K562 (cell line): ENCODE results near the gene SLC39A13. TPM values are rescaled to one million over a fixed set of nuclear protein-coding genes. Genes with fewer than 3 reads are reported as not detected.

ENCODE experiments used
- ADNP ChIP-seq: fragments of 200-800 bp; sonication (Bioruptor generic); IDR thresholded peaks from 2 replicates; pipeline ENCODE4 v1.6.1; 2016; ENCODE audit warnings: missing genetic modification characterization, missing compliant biosample characterization
- ARHGAP35 ChIP-seq: fragments of 450-650 bp; IDR thresholded peaks from 2 replicates; pipeline ENCODE4 v1.6.1; 2018; ENCODE audit not compliant: partially characterized antibody
- HNRNPK ChIP-seq: fragments of 200-400 bp; formaldehyde crosslinking; IDR thresholded peaks from one replicate; pipeline ENCODE4 v1.6.1; 2018; ENCODE audit warnings: mild to moderate bottlenecking, low read depth, low read length; ENCODE audit not compliant: poor library complexity, severe bottlenecking
- POLR3A ChIP-seq: IDR thresholded peaks from 2 replicates; pipeline ENCODE4 v1.6.1; 2011; ENCODE audit warnings: borderline replicate concordance, mild to moderate bottlenecking, moderate library complexity; ENCODE audit not compliant: insufficient read length, insufficient read depth; ENCODE audit errors: extremely low read depth
- SP1 ChIP-seq: sonication (generic); formaldehyde crosslinking; IDR thresholded peaks from 2 replicates; pipeline ENCODE4 v1.8.1; 2022; ENCODE audit warnings: mild to moderate bottlenecking, missing genetic modification reagents
- ZNF436 ChIP-seq: fragments of 250-450, 450-650 bp; sonication (Bioruptor Pico); formaldehyde crosslinking; IDR thresholded peaks from 2 replicates; pipeline ENCODE4 v1.7.0; 2020; ENCODE audit warnings: mild to moderate bottlenecking
- ZNF699 ChIP-seq: fragments of 250-450 bp; sonication (Bioruptor Pico); IDR thresholded peaks from 2 replicates; pipeline ENCODE4 v1.8.0; 2021; ENCODE audit warnings: mild to moderate bottlenecking, moderate library complexity; ENCODE audit not compliant: insufficient replicate concordance
- polyA plus RNA-seq, 8 experiments: library from polyadenylated mRNA; depleted of rRNA in 4 of 8; stranded (reverse) in 5 of 8; unstranded in 3 of 8; fragments of >200 nt; fragmentation: Nextera tagmentation in 2 of 8; fragmentation: Illumina TruSeq in 1 of 8; extraction: Ambion mirVana in 2 of 8; extraction: Trizol in 1 of 8; gene quantifications; 2 replicates each; pipeline versions ENCODE4 v1.2.1 to v1.2.3, GENCODE V29; 2011 to 2014; ENCODE audit warnings: inconsistent platforms in 1 of 8, missing spikeins in 1 of 8
- total RNA-seq, 7 experiments: library from RNA; depleted of rRNA in 6 of 7; stranded (reverse); fragments of >200 nt in 6 of 7; fragmentation: Illumina TruSeq in 2 of 7; extraction: Trizol in 2 of 7; gene quantifications; 2 replicates each; pipeline versions ENCODE4 v1.2.1 to v1.2.3, GENCODE V29; 2011 to 2021; ENCODE audit warnings: low replicate concordance in 1 of 7
- TF ChIP-seq, protein P1 (sequence below): fragments of 250-450 bp; sonication (Bioruptor Pico); IDR thresholded peaks from 2 replicates; pipeline ENCODE4 v1.4.0; 2020
- TF ChIP-seq, protein P2 (sequence below), 2 experiments: fragments of 450-650 bp; IDR thresholded peaks; 2 replicates each; pipeline ENCODE4 v1.6.1; 2018; ENCODE audit warnings: mild to moderate bottlenecking in 2 of 2, low read depth in 1 of 2; ENCODE audit not compliant: partially characterized antibody in 2 of 2
- TF ChIP-seq, protein P3 (sequence below), 2 experiments: fragments of 450-650 bp in 1 of 2; sonication (generic) in 1 of 2; formaldehyde crosslinking in 1 of 2; IDR thresholded peaks in 1 of 2; conservative IDR thresholded peaks in 1 of 2; 2 replicates each; pipeline versions ENCODE4 v1.6.1 to v1.8.1; 2016 to 2023; ENCODE audit warnings: mild to moderate bottlenecking in 2 of 2, moderate library complexity in 2 of 2, inconsistent platforms in 1 of 2, missing genetic modification reagents in 1 of 2
- TF ChIP-seq, protein P4 (sequence below): fragments of 450-650 bp; formaldehyde crosslinking; IDR thresholded peaks from 2 replicates; pipeline ENCODE4 v1.4.0; 2022; ENCODE audit warnings: missing genetic modification characterization

Gene SLC39A13
- total and polyA plus RNA-seq, 9 of the 15 experiments (the other 6 are each of a cell fraction or from before 2014, with no cell fraction given) = 0.17 to 15.9 (median 3.2) TPM

DNA sequence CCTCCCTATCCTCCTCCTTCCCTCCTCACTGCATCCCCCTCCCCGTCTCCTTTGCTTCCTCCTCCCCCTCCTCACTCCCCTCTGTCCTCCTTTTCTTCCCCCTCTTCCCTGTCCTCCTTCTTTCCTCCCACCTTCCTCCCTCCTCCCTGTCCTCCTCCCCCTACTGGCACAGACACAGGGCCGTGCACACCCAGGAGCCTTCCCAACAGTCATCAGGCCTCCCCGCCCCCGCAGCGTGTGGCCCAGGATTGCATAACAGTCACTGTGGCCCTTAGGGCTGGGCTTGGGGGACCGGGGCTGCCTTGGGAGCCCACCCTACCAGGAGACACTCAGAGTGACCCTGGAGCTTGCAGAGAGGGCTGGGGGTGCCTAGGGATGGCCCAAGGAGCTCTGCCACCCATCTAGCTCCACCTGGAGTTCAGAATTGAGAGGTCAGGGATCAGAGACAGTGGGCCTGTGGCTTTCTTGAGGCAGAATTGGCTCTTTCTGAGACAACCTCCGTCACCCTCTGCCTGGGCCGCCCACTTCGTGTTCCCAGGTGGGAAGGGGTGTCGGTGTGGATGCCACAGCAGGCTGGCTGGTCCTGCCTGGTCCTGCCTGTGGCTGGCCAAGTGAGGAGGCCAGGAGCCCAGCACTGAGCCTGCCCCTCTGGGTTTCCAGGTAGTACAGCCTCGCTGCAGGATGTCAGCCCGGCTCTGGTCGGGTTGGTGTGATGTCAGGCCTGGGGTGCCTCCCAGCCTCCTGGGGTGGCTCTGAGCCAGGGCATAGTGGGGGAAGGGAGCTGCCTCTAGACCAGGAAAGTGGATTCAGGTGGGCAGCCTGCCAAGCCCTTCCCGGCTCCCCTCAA lies 31.6 kb upstream of the SLC39A13 start (continued):
- no peak for TF ChIP-seq HNRNPK
- no peak for TF ChIP-seq ARHGAP35
- no peak for TF ChIP-seq ZNF699
- TF ChIP-seq, protein P1, sequence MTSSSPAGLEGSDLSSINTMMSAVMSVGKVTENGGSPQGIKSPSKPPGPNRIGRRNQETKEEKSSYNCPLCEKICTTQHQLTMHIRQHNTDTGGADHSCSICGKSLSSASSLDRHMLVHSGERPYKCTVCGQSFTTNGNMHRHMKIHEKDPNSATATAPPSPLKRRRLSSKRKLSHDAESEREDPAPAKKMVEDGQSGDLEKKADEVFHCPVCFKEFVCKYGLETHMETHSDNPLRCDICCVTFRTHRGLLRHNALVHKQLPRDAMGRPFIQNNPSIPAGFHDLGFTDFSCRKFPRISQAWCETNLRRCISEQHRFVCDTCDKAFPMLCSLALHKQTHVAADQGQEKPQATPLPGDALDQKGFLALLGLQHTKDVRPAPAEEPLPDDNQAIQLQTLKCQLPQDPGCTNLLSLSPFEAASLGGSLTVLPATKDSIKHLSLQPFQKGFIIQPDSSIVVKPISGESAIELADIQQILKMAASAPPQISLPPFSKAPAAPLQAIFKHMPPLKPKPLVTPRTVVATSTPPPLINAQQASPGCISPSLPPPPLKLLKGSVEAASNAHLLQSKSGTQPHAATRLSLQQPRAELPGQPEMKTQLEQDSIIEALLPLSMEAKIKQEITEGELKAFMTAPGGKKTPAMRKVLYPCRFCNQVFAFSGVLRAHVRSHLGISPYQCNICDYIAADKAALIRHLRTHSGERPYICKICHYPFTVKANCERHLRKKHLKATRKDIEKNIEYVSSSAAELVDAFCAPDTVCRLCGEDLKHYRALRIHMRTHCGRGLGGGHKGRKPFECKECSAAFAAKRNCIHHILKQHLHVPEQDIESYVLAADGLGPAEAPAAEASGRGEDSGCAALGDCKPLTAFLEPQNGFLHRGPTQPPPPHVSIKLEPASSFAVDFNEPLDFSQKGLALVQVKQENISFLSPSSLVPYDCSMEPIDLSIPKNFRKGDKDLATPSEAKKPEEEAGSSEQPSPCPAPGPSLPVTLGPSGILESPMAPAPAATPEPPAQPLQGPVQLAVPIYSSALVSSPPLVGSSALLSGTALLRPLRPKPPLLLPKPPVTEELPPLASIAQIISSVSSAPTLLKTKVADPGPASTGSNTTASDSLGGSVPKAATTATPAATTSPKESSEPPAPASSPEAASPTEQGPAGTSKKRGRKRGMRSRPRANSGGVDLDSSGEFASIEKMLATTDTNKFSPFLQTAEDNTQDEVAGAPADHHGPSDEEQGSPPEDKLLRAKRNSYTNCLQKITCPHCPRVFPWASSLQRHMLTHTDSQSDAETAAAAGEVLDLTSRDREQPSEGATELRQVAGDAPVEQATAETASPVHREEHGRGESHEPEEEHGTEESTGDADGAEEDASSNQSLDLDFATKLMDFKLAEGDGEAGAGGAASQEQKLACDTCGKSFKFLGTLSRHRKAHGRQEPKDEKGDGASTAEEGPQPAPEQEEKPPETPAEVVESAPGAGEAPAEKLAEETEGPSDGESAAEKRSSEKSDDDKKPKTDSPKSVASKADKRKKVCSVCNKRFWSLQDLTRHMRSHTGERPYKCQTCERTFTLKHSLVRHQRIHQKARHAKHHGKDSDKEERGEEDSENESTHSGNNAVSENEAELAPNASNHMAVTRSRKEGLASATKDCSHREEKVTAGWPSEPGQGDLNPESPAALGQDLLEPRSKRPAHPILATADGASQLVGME (CRISPR knock-in tag) = no peak
- TF ChIP-seq, protein P2, sequence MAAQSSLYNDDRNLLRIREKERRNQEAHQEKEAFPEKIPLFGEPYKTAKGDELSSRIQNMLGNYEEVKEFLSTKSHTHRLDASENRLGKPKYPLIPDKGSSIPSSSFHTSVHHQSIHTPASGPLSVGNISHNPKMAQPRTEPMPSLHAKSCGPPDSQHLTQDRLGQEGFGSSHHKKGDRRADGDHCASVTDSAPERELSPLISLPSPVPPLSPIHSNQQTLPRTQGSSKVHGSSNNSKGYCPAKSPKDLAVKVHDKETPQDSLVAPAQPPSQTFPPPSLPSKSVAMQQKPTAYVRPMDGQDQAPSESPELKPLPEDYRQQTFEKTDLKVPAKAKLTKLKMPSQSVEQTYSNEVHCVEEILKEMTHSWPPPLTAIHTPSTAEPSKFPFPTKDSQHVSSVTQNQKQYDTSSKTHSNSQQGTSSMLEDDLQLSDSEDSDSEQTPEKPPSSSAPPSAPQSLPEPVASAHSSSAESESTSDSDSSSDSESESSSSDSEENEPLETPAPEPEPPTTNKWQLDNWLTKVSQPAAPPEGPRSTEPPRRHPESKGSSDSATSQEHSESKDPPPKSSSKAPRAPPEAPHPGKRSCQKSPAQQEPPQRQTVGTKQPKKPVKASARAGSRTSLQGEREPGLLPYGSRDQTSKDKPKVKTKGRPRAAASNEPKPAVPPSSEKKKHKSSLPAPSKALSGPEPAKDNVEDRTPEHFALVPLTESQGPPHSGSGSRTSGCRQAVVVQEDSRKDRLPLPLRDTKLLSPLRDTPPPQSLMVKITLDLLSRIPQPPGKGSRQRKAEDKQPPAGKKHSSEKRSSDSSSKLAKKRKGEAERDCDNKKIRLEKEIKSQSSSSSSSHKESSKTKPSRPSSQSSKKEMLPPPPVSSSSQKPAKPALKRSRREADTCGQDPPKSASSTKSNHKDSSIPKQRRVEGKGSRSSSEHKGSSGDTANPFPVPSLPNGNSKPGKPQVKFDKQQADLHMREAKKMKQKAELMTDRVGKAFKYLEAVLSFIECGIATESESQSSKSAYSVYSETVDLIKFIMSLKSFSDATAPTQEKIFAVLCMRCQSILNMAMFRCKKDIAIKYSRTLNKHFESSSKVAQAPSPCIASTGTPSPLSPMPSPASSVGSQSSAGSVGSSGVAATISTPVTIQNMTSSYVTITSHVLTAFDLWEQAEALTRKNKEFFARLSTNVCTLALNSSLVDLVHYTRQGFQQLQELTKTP (IDR thresholded peaks at IDR 0.05; ENCODE audit: low read depth in 1 of 2, partially characterized antibody in 2 of 2) = peak in 1 of 2 experiments; percentile 52
- no peak for TF ChIP-seq ADNP (tag)
- TF ChIP-seq ZNF436 (CRISPR knock-in tag) = no peak
- TF ChIP-seq, protein P3, sequence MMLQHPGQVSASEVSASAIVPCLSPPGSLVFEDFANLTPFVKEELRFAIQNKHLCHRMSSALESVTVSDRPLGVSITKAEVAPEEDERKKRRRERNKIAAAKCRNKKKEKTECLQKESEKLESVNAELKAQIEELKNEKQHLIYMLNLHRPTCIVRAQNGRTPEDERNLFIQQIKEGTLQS (IDR thresholded peaks at IDR 0.05) = peak; percentile 74
- TF ChIP-seq, protein P3 (CRISPR knock-in tag; conservative IDR thresholded peaks at IDR 0.05) = no peak
- TF ChIP-seq POLR3A = no peak
- TF ChIP-seq, protein P4, sequence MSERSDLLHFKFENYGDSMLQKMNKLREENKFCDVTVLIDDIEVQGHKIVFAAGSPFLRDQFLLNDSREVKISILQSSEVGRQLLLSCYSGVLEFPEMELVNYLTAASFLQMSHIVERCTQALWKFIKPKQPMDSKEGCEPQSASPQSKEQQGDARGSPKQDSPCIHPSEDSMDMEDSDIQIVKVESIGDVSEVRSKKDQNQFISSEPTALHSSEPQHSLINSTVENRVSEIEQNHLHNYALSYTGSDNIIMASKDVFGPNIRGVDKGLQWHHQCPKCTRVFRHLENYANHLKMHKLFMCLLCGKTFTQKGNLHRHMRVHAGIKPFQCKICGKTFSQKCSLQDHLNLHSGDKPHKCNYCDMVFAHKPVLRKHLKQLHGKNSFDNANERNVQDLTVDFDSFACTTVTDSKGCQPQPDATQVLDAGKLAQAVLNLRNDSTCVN (CRISPR knock-in tag) = 0 out of 2 replicates have a peak, but pooled peaks have one; percentile 65
- TF ChIP-seq SP1 (CRISPR knock-in tag) = no peak
